ENCODE measurements around the gene ABTB2.

Gene ABTB2

DNA sequence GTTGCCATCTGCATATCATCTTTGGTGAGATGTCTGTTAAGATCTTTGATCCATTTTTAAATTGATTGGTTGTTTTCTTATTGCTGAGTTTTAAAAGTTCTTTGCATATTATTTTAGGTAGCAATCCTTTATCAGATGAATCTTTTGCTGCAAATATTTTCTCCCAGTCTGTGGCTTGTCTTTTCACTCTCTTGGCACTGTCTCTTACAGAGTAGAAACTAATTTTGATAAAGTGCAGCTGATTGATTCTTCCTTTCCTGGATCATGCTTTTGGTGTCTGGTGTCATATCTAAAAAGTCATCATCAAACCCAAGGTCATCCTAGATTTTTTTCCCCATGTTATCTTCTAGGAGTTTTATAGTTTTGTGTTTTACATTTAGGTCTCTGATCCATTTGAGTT, 139.7 kb downstream of the ABTB2 start:
- no peak for DNase-seq

DNA sequence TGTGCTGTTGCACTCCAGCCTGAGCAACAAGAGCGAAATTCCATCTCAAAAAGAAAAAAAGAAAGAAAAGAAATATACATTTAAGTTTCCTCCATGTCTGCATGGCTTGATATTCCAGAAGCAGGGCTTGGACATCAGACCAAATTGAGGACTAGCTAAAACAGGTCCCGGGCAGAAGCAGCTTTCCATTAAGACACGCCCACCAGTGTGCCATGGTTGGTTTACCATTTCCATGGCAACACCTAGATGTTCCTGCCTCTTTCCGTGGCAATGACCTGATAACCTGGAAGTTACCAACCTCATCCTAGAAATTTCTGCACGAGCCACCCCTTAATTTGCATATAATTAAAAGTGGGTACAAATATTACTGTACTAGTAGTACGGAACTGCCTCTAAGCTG, 141.1 kb downstream of the ABTB2 start:
- no peak for DNase-seq

DNA sequence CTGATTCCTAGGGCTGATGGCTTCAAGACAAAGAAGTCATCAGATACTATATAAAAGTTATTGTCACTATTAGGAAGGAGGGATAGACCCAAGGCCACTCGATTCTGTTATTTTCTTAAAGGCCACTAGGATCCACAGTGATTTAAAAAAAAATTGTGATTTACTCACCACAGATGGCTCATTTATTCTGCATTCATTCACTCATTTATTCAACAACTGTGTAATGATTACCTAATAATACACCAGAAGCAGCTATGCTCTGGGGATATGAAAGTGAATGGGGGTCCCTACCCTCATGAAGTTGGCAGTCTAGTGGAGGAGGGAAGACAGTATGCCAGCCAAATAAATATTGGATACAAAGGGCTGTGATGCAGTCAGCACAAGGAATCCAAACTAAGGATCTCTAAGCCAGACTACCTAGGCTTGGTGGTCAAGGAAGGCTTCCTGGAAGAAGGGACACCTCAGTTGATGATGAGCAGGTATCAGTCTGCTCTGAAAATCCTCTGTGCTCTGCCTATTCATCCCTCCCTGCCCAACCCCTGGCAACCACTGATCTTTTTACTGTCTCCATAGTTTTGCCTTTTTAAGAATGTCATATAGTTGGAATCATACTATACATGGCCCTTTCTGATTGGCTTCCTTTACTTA, 141.9 kb downstream of the ABTB2 start:
- DNase-seq = no peak

DNA sequence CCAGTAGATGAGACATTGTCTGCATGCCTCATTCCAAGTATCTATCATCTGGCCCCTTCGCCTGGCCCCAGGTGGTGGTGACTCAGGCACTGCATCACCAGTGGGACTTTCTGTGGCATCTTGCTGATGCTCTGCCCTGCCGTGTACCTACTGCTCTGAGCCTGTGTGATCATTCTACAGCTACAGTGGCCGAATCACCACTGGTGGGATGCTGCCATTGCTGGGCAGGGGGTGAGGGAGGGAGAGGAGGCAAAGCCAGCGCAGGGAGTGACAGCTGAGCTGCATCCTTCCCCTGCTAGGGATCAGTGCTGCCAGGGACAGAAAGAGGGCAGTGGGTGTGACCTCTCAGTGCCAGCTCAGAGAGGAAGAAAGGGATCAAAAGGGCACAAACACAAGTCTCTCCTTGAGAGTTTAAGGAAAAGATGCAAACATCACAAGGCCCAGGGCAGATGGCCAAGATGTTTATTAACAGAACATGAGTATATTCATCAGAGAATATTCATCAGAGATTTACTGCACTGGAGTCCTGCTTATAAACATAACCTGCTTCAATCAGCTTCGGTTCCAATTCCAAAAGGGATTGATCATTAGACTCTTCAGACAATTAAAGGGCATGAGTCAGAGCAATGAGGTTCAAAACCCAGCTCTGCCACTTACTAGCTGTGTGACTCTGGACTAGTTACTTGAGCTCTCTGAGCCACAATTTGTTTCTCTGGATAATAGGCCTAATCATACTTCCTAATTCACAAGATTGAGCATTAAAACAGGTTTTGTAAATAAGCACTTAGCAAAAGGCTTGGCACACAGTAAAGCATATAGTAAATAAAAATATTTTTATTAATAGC, 142.6 kb downstream of the ABTB2 start:
- DNase-seq = no peak

DNA sequence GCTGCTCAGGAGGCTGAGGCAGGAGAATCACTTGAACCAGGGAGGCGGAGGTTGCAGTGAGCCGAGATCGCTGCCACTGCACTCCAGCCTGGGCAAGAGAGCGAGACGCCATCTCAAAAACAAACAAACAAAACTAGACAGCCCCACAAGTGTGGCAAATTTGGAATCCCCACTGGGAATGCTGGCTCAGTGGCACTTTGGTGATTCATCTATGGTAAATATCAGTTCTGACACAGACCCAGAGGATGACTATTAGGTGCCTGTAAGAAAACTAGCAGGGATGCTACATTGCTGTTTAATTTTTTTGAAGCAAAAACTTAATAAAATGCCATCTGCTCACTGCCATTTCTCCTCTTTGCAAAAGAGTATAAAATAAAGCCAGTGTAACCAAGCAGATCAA, 144.4 kb downstream of the ABTB2 start:
- DNase-seq = no peak

DNA sequence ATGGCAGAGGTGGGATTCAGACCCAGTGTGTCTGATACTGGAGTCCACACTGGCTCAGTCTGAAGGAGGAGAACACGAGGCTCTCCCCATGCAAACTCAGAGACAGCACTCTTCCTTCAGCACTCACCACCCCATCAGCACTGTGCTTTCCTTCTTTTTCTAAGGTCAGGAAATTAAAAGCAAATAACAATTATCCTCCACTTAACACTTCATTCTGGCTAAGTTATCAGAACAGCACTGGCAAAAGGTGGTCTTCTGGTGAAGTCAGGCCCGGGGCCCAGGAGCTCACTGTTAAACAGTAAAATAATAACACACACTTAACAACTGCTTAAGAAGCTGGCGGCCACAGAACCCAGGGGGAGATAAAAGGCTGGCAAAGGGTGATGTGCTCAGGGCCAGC, 145.2 kb downstream of the ABTB2 start:
- no peak for DNase-seq

DNA sequence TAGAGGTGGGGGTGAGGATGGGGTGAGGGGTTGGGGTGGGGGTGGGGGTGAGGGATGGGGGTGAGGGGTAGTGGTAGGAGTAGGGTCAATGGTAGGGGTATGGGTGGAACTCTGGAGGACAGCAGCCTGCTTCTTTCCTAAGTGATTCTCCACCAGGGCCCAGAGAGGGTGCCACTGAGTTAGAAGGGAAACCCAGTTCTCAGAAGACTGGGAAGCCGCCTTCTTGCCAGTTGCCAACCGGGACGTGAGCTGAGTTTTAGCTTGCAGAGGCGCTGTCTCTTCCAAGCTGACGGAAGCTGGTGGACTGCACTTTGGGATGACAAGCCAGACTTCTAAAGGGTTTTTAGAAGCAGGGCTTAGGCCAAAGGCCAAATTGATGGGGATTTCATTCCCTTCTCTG, 148.0 kb downstream of the ABTB2 start:
- peak in 3 of 56 donors; percentile 7 to 16 (median 15) for DNase-seq

DNA sequence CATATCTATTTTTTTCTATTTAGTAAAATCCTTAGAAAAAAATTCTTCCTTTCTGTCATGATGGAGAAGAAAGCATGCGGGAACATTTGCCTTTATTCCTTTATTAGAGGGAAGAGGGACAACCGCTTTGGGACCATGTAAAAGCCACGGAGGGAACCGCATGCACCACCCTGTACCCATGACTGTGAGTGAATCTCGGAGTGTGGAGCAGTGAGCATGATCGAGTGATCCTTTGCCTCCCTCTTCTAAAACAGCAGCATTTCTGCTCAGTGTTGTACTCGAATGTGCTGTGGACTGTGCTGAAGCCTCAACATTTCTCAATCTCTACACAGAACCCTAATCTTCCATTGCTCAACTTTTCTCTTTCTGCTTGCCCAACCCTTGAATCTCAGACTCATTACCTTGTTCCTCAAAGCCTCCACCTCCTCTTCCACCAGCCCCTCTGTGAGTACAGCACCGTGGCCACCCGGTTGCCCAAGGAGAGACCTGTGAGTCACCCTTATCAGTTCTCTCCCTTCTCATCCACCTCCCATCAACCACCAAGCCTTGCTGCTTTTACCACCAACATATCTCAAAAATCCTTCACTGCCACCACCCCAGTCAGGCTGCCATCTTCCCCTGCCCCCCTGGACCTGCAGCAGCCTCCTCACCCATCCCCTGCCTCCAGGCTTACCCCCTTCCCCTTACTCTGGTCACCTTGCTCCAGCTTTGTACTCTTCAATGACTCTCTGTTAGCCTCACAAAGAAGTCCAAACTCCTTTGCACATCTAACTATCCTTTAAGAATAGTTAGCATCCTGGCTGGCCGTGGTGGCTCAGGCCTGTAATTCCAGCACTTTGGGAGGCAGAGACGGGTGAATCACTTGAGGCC, 149.3 kb downstream of the ABTB2 start:
- DNase-seq = no peak

DNA sequence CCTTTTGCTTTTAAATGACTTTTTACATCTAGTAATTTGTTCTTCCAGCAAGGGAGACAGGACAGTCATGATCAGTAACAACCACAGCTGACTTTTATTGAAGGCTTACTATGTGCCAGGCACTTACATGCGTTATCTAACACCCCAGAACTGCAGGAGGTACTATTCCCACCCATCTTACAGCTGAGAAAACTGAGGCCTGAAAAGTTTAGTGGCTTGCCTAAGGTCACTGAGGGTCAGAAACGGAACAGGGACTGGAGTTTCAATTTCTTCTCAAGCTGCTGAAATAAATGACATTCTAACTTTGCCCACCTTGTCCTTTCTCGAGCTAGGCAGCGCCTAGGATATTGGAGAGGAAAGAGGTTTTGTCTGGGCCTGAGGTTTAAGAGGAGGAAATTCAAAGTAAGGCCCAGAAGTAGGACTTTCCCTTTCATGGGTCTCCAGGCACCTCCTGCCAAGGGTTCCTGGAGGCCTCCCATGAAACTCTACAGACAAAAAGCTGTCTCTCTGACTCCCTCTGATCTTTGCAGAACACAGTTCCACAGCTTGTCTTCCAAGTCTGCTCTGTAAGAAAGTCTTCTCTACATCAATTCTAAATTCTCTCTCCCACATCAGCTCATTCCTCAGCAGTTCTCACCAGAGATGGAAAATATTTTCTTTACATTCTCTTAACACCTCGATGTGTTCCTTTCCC, 150.2 kb downstream of the ABTB2 start:
- DNase-seq = peak in 2 of 56 donors; percentile 7 to 24

DNA sequence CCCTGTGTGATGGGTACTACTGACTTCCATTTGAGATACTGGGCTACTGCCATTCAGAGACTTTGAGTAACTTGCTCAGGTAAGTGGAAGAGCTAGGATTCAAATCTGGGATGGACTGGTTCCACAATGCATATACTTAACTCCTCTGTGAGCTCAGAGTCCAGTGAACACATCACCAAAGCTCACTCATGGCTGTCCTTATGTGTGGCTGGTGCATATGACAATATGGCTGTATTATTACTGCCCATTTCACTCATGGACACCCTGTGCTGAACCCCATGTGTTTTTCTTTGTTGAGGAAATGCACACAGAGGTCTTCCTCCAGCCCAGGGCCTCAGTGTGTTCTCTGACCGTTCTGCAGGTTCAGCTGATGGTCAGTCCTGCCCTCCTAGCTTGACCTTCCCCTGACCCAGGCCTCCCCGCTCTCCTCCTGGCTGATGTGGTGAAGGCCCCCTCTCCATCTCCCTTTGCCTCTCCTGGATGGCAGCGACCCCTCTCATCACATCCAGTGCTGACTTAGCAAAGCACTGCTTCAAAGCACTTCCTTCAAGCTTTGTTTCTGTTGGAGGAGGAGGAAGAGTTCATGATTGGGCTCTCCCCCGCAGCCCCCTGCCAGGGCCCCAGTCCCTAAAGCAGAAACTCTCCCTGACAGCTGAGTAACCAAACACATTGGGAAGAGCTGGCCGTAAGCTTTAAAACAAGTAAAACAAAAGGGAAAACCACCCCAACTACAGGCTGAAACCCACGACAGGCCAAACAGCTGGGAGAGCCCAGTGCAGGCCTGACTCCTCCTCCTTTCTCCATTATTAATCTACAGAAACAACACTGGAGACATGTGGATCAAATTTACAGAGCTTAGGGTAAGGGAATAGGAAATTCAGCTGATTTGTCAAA, 151.2 kb downstream of the ABTB2 start:
- no peak for DNase-seq

DNA sequence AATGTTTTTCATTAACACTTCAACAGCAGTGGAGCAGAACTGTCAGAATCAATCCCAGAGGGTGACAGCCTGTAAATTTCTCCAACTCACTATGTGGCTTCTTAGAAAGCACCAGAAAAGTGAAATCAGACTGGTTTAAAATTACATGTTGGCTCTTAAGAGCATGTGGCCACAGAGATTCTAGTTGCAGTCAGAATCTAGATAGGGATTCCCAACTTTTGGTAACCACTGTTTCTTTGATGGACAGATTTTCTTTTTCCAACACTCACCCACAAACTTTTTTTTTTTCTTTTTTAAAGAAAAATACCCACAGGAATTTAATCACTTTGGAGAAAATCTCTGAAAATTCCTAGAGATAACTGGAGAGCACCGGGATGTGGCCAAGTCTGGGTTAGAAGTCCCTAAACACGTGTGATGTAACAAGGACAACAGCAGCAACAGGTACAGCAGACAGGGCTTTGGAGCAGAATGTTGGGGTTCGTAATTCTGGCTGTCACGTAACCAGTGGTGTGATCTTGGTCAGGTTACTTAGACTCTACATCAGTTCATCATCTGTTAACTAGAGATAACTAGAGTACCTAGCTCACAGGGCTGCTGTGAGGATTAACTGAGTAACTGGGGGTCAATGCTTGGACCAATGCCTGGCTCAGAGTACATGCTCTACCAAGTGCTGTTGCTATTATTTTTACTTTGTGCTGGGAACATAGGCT, 152.3 kb downstream of the ABTB2 start:
- no peak for DNase-seq

DNA sequence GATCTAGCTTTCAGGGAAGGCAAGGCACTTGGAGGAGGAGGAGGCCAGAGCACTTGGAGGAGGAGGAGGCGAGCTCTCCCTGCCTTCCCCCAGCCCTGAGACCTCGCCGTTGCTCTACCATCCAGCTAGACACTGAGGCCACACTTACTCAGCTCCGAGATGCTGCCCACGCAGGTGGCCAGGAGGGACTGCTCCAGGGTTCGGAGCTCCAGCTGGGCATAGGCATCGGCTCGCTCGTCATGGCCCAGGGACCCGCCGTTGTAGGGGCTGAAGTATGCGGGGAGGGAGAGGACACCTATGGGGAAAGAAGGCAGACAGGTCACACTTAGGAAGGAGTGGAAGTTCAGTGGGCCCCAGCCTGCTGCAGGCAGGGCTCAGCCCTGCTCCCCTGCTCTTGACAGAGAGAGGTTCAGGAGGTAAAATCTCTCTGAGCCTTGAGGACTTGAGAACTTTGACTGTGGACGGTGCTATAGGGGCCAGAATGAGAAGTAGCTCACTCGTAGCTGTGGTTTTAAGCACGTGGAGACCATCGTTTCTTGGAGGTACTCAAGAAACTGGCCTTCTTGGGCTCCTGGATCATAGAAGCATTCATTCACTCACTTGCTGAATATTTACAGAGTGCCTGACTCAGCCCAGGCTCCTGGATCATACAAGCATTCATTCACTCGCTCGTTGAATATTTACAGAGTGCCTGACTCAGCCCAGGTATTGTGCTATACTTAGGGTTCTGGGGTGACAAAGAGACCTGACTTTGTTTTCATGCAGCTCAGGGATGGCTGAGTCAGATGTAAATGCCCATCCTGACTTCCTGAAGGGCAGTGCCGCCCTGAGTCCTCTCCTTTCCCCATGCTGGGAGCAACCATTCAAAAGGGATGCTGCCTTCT, 153.2 kb downstream of the ABTB2 start:
- DNase-seq = no peak

DNA sequence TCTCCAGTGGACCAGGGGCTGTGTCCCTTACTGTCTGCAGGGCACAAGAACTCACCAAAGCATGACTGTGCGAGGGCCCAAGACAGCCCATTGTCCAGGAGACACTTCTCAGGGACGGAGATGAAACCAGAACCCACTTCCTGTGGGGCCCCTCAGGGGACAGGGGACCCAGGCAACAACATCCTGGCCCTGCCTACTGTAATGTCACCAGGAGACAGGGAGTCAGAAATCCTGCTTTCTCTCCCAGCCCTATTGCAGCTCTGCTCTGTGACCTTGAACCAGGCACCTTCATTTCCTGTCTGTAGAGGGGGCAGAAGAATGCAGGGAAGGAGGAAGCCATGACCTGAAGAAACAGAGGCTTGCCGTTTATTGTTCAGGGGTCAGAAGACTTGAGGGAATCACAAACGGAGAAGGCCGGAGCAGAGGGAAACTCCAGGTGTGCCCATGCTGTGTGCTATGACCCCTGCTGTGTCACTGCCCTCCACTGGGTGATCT, 154.4 kb downstream of the ABTB2 start:
- no peak for DNase-seq

DNA sequence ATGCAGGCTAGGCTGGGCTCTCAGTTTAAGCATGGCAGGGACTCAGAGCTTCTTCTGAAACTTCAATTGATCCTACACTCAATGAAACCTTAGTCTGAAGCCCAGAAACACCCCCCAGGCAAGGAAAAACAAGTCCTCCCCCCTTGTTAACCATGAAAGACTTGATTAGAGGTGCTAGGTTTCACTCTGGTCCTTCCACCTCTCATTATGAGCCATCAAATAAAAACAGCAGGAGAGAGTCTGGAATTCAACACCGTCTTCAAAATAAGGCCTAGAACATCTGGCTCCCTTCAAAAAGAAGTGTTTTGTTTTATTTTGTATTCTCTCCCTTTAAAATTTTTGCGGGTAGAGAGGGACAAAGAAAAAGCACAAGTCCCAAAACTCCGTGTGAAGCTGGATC, 156.7 kb downstream of the ABTB2 start:
- no peak for DNase-seq

DNA sequence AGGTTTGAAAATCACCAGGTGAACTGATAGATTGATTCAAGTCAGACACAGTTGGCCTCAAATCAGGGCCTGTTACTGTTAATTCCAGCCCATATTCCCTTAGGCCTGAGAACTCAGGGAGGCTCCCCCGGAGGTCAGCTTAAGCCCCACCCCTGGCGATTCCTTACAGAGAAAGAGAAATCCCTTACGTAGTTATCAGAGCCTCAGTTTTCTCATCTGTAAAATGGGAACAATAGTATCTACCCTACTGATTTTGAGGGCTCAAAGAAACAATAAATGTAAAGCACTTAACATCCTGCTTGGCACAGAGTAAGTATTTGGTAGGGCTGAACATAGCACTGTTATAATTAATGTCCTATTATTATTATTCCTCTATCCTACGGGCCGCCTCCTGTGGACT, 158.3 kb downstream of the ABTB2 start:
- DNase-seq = no peak

DNA sequence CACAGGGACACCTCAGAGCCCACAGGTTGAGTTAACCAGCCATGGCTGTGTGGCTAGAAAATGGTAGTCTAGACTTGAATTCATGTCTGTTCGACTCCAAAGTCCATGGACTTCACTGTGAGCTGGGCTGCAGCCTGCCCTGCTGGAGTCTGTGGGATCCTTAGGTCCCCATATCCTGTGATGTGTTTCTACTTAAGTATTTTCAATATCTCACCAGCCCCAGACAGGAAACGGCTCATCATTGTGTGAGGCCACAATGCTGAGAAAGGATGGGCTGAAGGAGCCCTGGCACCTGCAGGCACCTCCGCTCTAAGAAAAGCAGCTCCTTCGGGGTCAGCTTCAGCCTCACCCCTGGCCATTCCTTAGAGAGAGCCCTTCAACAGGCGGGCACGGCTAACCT, 159.3 kb downstream of the ABTB2 start:
- no peak for DNase-seq

DNA sequence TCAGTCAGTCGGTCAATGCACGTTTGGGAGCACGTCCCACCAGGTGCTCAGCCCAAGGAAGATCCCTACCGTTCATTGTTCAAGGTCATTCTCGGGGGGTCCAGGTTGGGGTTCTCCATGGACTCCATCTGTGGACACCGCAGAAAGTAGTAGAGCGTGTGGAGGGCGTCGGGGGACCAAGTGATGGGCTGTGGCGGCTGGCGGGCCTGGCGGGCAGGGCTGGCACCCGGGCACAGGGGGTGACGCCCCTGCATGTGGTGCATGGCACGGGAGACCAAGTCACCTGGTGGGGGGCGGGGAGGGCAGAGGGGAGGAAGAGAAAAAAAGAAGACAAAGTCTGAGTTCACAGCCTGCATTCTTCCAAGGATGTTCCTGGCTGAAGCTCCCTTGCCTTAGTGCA, 160.6 kb downstream of the ABTB2 start:
- no peak for DNase-seq

DNA sequence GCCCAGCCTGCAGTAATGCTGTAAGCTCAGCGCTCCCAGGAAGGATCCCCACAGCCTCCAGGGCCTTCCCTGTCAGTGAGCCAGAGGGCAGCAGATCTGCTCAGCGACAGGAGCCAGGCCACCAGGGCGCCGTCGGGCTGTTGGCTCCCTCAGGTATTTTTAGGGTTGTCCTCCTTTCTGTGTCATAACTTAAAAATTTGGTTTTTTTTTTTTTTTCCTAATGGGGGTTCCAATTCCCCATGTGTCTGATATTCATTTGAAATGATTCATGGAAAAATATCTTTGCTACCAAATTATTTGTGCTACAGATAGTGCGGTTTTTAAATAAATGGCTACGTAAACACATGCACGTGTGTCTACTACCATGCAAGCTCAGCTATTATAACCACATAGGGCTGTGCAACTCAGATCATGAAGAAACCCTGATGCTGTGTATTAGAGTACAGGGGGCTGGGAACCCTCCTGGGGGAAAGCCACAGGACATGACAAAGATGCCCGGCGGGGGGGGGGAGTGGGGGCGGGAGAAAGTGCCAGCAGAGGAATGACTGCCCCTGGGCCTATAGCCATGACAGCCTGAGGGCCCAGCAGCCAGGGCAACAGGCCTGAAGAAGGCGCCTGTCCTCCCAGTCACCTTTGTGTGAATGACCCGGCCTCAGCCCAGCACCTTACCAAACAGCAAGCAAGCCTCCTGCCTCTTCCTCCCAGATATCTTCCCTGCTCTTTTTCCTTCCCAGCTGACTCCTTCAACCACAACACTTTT, 163.1 kb downstream of the ABTB2 start:
- DNase-seq = no peak

All from amygdala (tissue), 56 donors.